Heart left ventricle (tissue), 13 donors: ENCODE measurements around the gene CHRNG.

Experiments used
- POLR2A ChIP-seq, 2 donors: fragments of 450-650 bp; IDR thresholded peaks; one replicate each; pipeline ENCODE4 v1.6.1; 2017; ENCODE audit warnings: antibody characterized with exemption in 2 of 2, mild to moderate bottlenecking in 2 of 2, moderate library complexity in 2 of 2
- TF ChIP-seq, protein P1 (sequence below), 12 donors: fragments of 200-600 bp; sonication (generic) in 4 of 12; IDR thresholded peaks; one replicate each; pipeline versions ENCODE4 v1.5.0 to v1.8.0; 2018 to 2022; ENCODE audit warnings: antibody characterized with exemption in 12 of 12, mild to moderate bottlenecking in 5 of 12
- donor health status: ischemic (EF 13 %, LVEDD 7.1; RV severe dilation, severe dysfunction).
- donor health status: DM: no; HTN: yes; CAD: no.
- donor health status: DM: no; HTN: no; CAD: no.
- donor health status: ischemic (EF 25% LVEDD 6.9; RV normal size, moderate dysfunction).
- donor health status: ischemic (EF 25% LVEDD 5.7; RV mildly dilated, moderate dysfunction).
- donor health status: ischemic (EF 35%, LVEDD 5.7; RV mildly dilated, moderate dysfunction).
- donor health status: nonischemic (EF 11% LVEDD 7.7; RV severe dilation, severe dysfunction).
- donor health status: DM: yes; HTN: yes; CAD: no.
- donor health status: PGD.
- donor health status: ischemic (EF 29% LVEDD 5.4; RV normal size, mild dysfunction).
- donor health status: nonischemic (EF 23%, LVEDD 6.1; RV moderate dilation, normal function).

DNA sequence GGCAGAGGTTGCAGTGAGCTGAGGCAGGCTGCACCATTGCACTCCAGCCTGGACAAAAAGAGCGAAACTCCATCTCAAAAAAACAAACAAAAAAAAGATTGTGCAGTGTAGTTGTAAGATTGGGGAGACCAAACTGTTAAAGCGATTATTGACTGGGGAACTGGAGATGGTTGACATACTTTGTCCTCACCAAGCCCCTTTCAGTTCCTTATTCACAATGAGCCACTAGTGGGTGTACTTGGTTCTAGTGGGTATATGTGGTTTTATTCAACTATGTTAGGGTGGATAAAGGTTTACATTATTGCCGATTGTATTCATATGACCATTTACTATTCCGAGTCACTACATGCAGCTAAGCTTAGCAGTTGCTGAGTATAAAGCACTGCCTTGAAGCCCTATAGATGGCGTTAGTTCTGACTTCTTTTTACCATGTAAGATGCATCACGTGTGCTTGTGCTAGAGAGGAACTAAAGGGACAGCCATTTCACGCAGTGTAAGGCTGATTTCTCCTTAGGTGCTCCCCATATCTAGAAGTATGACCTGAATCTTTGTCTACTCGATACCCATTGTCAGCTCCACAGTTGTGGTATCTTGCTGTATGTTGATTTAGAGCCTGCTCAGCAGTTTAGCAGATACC, 23.1 kb downstream of the CHRNG start:
- TF ChIP-seq, protein P1, sequence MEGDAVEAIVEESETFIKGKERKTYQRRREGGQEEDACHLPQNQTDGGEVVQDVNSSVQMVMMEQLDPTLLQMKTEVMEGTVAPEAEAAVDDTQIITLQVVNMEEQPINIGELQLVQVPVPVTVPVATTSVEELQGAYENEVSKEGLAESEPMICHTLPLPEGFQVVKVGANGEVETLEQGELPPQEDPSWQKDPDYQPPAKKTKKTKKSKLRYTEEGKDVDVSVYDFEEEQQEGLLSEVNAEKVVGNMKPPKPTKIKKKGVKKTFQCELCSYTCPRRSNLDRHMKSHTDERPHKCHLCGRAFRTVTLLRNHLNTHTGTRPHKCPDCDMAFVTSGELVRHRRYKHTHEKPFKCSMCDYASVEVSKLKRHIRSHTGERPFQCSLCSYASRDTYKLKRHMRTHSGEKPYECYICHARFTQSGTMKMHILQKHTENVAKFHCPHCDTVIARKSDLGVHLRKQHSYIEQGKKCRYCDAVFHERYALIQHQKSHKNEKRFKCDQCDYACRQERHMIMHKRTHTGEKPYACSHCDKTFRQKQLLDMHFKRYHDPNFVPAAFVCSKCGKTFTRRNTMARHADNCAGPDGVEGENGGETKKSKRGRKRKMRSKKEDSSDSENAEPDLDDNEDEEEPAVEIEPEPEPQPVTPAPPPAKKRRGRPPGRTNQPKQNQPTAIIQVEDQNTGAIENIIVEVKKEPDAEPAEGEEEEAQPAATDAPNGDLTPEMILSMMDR (IDR thresholded peaks at IDR 0.05), result no peak
- TF ChIP-seq POLR2A (IDR thresholded peaks at IDR 0.05), result no peak
